Common myeloid progenitor, CD34-positive (primary cell): ENCODE results near the gene MROH9.
A peak's percentile ranks its signal among the peaks of the same experiment; 100 is the strongest.
"Not testable (repeated sequence)": the region's sequence is repeated elsewhere in the genome, so short reads cannot be mapped to it uniquely, and the experiment has no call there.

Experiments used
- CTCF ChIA-PET: fragments of 350-600 bp; sonication (Branson Sonifier 250); formaldehyde crosslinking; loops from one replicate; lab custom pipeline; 2021; ENCODE audit warnings: antibody characterized with exemption; lab: Charles Lee
- POLR2A ChIA-PET: fragments of 350-600 bp; sonication (Branson Sonifier 250); formaldehyde crosslinking; loops from one replicate; lab custom pipeline; 2021; ENCODE audit warnings: antibody characterized with exemption; lab: Charles Lee
- DNase-seq, 3 donors: peaks; one replicate each; pipeline versions ENCODE4 v3.0.0 to v3.0.0-alpha.2; 2013
- H3K27ac ChIP-seq, 2 experiments: 1 replicate in 1 of 2; 2 replicates in 1 of 2; pipeline ENCODE4 v1.7.0; 2013; ENCODE audit warnings: inconsistent platforms in 2 of 2, low read length in 2 of 2, mild to moderate bottlenecking in 2 of 2, low read depth in 1 of 2, moderate library complexity in 1 of 2; ENCODE audit not compliant: severe bottlenecking in 2 of 2, insufficient read depth in 1 of 2, poor library complexity in 1 of 2
- H3K27me3 ChIP-seq, 5 experiments: replicated peaks in 2 of 5; 1 replicate in 3 of 5; 2 replicates in 2 of 5; pipeline versions ENCODE4 v1.6.1 to v1.7.0; 2013; ENCODE audit warnings: low read length in 4 of 5, mild to moderate bottlenecking in 2 of 5, moderate library complexity in 2 of 5, inconsistent platforms in 1 of 5; ENCODE audit not compliant: insufficient read depth in 5 of 5, control insufficient read depth in 4 of 5
- H3K36me3 ChIP-seq, 4 experiments: 1 replicate in 2 of 4; 2 replicates in 2 of 4; pipeline versions ENCODE4 v1.6.1 to v1.7.0; 2013; ENCODE audit warnings: low read length in 3 of 4, control low read depth in 1 of 4, mild to moderate bottlenecking in 1 of 4; ENCODE audit not compliant: control insufficient read depth in 4 of 4, insufficient read depth in 4 of 4
- H3K4me1 ChIP-seq, 4 experiments: 1 replicate in 3 of 4; 2 replicates in 1 of 4; pipeline versions ENCODE4 v1.6.1 to v1.7.1; 2013; ENCODE audit warnings: low read length in 3 of 4, mild to moderate bottlenecking in 3 of 4, control low read depth in 1 of 4, inconsistent platforms in 1 of 4, moderate library complexity in 1 of 4; ENCODE audit not compliant: control insufficient read depth in 4 of 4, insufficient read depth in 4 of 4; ENCODE audit errors: control extremely low read depth in 1 of 4
- H3K4me3 ChIP-seq, 7 experiments: 1 replicate in 4 of 7; 2 replicates in 3 of 7; pipeline versions ENCODE4 v1.5.1 to v1.7.0; 2013; ENCODE audit warnings: mild to moderate bottlenecking in 7 of 7, low read length in 6 of 7, moderate library complexity in 6 of 7, inconsistent platforms in 2 of 7, low read depth in 2 of 7, control low read depth in 1 of 7; ENCODE audit not compliant: insufficient read depth in 4 of 7, control insufficient read depth in 1 of 7; ENCODE audit errors: extremely low read depth in 1 of 7
- H3K9me3 ChIP-seq, 5 experiments: 1 replicate in 4 of 5; 2 replicates in 1 of 5; pipeline versions ENCODE4 v1.6.1 to v1.7.1; 2013; ENCODE audit warnings: low read length in 4 of 5, mild to moderate bottlenecking in 2 of 5, inconsistent platforms in 1 of 5, low read depth in 1 of 5, moderate library complexity in 1 of 5; ENCODE audit not compliant: control insufficient read depth in 4 of 5, insufficient read depth in 2 of 5; ENCODE audit errors: control extremely low read depth in 1 of 5
- WGBS: methylation state at CpG from one replicate; pipeline ENCODE4 v1.1.5; 2013; ENCODE audit not compliant: insufficient coverage; 5-methylcytosine and 5-hydroxymethylcytosine counted together

Gene MROH9

GRCh38 chr1:170929835-170930554 lies 5.3 kb upstream of the MROH9 start:
- no peak overlapping the region for H3K4me3 ChIP-seq
- ChIA-PET POLR2A (no interaction called here), CTCF (interaction anchor here (0.9 to 1.4 kb wide), 5 partner anchors 9 to 999 kb away, joined by 3 to 4 read pairs (median 3); no protein-coding TSS in a partner anchor)
- H3K4me1 ChIP-seq = no peaks in the 10 kb centered on the region
- H3K9me3 ChIP-seq = no peaks in the 10 kb centered on the region
- H3K27ac ChIP-seq = no peak overlapping the region
- no peaks in the 10 kb centered on the region for H3K27me3 ChIP-seq
- WGBS = 26% methylated on average over 4 of the region's 7 CpGs
- DNase-seq = peak; percentile 34 to 56 (median 55)
- no peaks in the 10 kb centered on the region for H3K36me3 ChIP-seq

DNA sequence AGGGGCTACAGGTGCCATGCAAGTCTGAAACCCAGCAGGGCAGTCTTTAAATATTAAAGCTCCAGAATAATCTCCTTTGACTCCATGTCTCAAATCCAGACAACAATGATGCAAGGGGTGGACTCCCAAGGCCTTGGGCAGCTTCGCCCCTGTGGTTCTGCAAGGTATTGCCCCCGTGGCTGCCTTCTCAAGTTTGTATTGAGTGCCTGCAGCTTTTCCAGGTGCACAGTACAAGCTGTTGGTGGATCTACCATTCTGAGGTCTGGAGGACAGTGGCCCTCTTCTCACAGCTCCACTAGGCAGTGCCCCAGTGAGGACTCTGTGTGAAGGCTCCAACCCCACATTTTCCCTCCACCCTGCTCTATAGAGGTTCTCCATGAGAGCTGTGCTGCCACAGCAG lies 3.7 kb upstream of the MROH9 start:
- CTCF ChIA-PET = no interaction called here
- H3K4me3 ChIP-seq = no peak overlapping the region

GRCh38 chr1:170932236-170932635 lies 3.1 kb upstream of the MROH9 start:
- Histone ChIP-seq H3K36me3 (no peaks in the 10 kb centered on the region), H3K27ac (no peak overlapping the region), H3K4me3 (no peak overlapping the region), H3K4me1 (no peaks in the 10 kb centered on the region), H3K9me3 (no peaks in the 10 kb centered on the region), H3K27me3 (no peaks in the 10 kb centered on the region)
- POLR2A ChIA-PET = no interaction called here
- no peak for DNase-seq
- 100% methylated on average over 1 of the region's 3 CpGs for WGBS
- CTCF ChIA-PET = no interaction called here

More for the DNA sequence above, 3.7 kb upstream of the MROH9 start:
- Histone ChIP-seq H3K27ac (no peak overlapping the region), H3K9me3 (no peaks in the 10 kb centered on the region), H3K4me1 (no peaks in the 10 kb centered on the region), H3K36me3 (no peaks in the 10 kb centered on the region), H3K27me3 (no peaks in the 10 kb centered on the region)
- 95% methylated on average over 2 of the region's 2 CpGs for WGBS
- no peak for DNase-seq
- POLR2A ChIA-PET = no interaction called here

GRCh38 chr1:170938281-170938680 lies 2.9 kb downstream of the MROH9 start:
- CTCF ChIA-PET = no interaction called here
- POLR2A ChIA-PET = no interaction called here
- H3K9me3 ChIP-seq = peaks cover 0 to 2% (median 0%) of the 10 kb centered on the region in 5 experiments
- H3K27ac ChIP-seq = no peak overlapping the region
- no peak overlapping the region for H3K4me3 ChIP-seq
- no peak for DNase-seq
- 96% methylated on average over 3 of the region's 3 CpGs for WGBS
- H3K36me3 ChIP-seq = no peaks in the 10 kb centered on the region
- H3K4me1 ChIP-seq = no peaks in the 10 kb centered on the region
- no peaks in the 10 kb centered on the region for H3K27me3 ChIP-seq

GRCh38 chr1:170939476-170939875 lies 4.1 kb downstream of the MROH9 start:
- CTCF ChIA-PET = no interaction called here
- 88% methylated on average over 2 of the region's 2 CpGs for WGBS

GRCh38 chr1:170951744-170952143 lies 16.4 kb downstream of the MROH9 start:
- CTCF ChIA-PET = not testable (repeated sequence)

More at GRCh38 chr1:170939476-170939875, 4.1 kb downstream of the MROH9 start:
- H3K27me3 ChIP-seq = peaks cover 0 to 2% (median 0%) of the 10 kb centered on the region in 5 experiments
- no peak overlapping the region for H3K4me3 ChIP-seq
- H3K27ac ChIP-seq = no peak overlapping the region
- no peaks in the 10 kb centered on the region for H3K36me3 ChIP-seq
- POLR2A ChIA-PET = no interaction called here
- DNase-seq = no peak
- no peaks in the 10 kb centered on the region for H3K4me1 ChIP-seq
- H3K9me3 ChIP-seq = peaks cover 0 to 2% (median 0%) of the 10 kb centered on the region in 5 experiments

GRCh38 chr1:170959385-170959784 lies 24.1 kb downstream of the MROH9 start:
- ChIA-PET CTCF (no interaction called here), POLR2A (no interaction called here)
- no peaks in the 10 kb centered on the region for H3K4me1 ChIP-seq
- H3K36me3 ChIP-seq = no peaks in the 10 kb centered on the region
- H3K4me3 ChIP-seq = no peak overlapping the region
- H3K27ac ChIP-seq = no peak overlapping the region
- H3K9me3 ChIP-seq = no peaks in the 10 kb centered on the region
- no peaks in the 10 kb centered on the region for H3K27me3 ChIP-seq
- DNase-seq = no peak

More at GRCh38 chr1:170951744-170952143, 16.4 kb downstream of the MROH9 start:
- no CpG with 5 or more reads among the region's 1 CpG for WGBS
- H3K36me3 ChIP-seq, DNase-seq, H3K27me3 ChIP-seq, H3K27ac ChIP-seq, H3K9me3 ChIP-seq, POLR2A ChIA-PET, H3K4me3 ChIP-seq, H3K4me1 ChIP-seq: not testable (repeated sequence)
